GM19372 (cell line): ENCODE measurements around the gene CDCA8.
"Not testable (repeated sequence)": the region's sequence is repeated elsewhere in the genome, so short reads cannot be mapped to it uniquely, and the experiment has no call there.

Experiments
- ATAC-seq: cut with Tn5 transposase; IDR thresholded peaks from one replicate; pipeline ENCODE4 v1.9.1; 2021; ENCODE audit warnings: mild to moderate bottlenecking, low read depth, moderate library complexity; ENCODE audit not compliant: unreplicated experiment

Gene CDCA8

DNA sequence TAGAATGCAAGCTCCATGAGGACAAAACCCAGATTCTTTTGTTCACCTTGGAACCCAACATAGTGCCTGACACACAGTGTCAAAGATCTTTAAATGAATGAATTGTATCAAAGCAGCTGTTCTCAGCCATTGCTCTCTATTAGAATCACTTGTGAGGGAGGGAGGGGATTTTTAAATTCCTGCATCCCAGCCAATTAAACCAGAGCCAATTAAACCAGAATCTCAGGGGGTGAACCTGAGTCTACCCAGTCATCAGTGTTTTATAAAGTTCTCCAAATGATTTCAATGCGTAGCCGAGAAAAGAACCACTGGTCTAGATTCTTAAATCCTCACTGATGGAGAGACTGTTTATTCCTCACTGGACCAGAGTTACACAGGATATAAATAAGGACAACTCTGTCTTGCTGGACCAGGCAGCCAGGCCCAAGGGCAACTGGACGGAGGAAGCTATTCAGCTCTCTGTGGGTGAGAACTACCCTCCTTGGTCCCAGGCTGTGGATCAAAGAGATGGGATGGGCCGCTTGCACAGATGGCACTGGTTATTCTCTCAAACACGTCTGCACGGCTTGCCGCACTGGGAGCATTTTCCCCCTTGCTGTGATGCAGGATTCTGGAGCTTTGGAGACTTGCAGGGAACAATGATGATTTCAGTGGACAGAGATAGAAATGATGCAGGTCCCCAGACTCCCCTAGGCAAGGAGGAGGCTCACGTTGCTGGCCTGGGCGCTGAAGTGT lies 20.0 kb upstream of the CDCA8 start:
- no peak for ATAC-seq

DNA sequence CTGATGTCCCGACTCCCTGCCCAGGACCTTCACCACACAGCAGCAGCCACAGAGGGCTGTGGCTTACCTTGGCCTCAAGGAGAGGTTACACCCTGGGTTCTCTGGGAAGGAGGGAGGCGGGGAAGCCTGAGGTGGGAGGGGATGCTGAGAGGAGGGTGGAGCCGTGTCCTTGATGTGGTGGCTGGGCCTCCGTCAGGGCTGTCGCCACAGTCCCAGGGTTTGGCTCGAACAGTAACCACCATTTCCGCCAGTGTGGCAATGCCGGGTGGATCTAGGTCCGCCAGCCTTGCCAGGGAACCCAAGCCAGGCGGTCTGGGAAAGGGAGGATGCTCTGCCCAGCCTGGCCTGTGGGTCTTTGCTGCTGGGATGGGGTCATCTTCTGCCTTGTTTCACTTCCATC lies 18.4 kb upstream of the CDCA8 start:
- no peak for ATAC-seq

DNA sequence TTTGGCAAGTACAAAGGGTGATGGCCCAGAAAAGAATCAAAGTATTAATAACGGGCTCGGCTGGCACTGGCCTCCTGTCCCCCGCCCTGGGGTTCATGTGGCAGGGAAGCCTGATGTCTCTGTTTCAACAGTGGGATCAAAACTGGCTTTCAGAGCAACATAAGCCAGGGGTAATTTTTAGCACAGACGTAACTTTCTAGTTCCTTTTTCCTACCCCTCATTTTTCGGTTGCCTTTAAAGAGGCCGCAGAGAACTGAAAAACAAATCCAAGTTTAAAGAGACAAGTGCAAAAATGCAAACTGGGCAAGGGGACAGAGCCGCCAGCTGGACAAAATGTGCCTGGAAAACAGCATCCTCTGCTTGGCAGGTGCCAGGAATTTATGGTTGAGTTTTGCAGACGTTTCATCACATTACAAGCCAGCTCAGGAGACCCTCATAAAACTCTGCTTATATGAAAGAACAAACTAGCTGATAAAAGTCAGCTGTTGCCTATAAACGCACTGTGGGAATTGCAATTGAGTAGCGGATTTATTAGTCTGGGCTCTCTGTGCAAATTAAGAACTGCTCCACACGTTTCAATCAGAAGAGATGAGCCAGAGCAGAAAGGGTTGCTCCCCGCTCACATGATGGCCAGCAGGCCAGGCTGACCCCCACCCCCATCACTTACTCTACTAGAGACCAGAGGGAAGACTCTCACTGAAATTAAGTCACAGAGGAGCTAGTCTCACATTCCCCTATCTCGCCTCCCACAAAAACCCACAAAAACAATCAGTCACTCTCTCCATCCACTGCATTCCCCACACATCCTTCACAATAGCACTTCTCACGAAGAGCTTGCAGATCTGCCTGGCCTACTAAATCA lies 15.8 kb upstream of the CDCA8 start:
- peak; percentile 71 for ATAC-seq

DNA sequence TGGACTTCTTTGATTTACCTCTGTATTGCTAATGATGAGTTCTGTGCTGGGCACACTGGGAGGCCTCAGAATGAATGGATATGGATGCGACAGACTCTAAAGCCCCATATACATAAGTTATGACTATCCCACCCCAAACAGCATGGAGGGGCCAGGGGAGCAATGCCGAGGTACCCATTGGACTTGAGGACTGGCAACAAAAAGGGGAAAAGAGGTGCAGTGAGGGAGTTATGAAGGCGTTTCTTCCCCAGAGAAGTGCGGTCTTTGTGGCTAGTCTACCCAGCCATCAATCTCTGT lies 15.2 kb upstream of the CDCA8 start:
- no peak for ATAC-seq

GRCh38 chr1:37677808-37678207 lies 14.5 kb upstream of the CDCA8 start:
- ATAC-seq: no peak

DNA sequence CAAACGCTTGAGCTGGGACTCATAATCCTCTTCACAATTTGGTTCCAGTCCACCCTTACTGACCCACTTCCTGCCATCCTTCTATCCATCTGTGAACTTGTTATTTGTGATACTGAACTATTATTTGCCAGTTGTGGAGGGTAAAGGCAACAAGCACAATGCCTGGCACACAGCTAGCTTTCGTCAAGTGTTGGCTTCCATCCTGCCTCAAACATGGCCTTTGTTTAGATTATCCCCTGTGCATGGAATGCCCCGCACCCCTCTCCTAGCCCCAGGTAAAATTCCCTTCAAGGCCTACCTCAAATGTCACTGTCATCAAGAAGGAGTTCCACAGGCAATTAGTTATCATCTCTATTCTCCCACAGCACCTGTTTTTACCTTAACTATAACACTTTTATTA lies 11.4 kb upstream of the CDCA8 start:
- no peak for ATAC-seq

DNA sequence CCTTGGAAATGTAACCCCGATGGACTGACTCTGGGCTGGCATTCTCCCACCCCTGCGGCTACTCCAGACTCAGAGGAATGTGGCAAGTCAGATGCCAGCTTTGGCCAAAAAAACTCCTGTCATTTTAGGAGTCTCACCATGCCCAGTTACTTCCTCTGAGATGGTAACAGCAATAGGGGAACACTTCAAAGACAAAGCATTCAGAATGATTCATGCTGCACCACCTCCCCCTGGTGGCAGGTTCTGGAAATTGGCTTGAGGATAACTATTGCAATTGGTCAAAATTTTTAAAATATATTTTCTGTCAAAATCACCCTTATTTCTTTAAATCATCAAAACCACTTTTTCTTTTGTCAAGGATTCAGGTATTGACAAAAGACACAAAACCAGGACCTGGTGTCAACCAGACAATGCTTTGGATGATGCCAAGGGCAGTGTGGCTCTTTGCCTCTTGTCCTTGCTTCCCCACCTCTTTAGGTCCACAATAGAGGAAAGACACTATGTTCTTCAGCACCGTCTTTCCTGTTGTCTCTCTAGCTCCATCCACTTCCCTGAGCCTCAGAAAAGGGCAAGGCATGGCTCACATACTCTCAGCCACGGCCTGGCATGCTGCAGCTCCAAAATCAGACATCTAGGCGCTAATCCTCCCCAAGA lies 9.9 kb upstream of the CDCA8 start:
- ATAC-seq: no peak

DNA sequence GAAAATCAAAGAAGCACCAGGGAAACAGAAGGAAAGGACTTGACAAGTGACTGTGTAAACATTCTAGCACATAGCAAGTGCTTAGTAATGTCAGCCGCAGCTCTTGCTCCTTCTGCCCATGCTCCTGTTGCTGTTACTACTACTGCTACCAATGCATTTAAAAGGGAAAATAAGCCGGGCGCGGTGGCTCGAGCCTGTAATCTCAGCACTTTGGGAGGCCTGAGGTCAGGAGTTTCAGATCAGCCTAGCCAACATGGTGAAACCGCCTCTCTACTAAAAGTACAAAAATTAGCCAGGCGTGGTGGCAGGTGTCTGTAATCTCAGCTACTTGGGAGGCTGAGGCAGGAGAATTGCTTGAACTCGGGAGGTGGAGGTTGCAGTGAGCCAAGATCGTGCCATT lies 8.1 kb upstream of the CDCA8 start:
- ATAC-seq: not testable (repeated sequence)

DNA sequence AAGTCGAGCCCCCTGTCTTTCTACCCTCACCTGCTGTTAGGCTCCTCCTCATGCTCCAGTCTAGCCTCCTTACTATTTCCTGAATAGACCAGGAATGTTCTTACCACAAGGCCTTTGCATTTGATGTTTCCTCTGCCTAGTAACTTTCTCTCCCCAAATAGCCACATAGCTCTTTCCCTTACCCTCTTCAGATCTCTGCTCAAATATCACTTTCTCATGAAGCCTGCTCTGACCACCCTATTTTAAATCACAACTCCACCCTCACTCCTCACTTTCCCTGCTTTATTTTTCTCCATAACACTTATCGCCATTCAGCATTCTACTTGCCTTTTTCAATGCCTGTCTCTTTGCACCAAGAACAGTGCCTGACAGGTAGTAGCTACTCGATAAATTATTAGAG lies 6.6 kb upstream of the CDCA8 start:
- no peak for ATAC-seq

GRCh38 chr1:37687764-37688163 lies 4.6 kb upstream of the CDCA8 start:
- ATAC-seq: not testable (repeated sequence)

DNA sequence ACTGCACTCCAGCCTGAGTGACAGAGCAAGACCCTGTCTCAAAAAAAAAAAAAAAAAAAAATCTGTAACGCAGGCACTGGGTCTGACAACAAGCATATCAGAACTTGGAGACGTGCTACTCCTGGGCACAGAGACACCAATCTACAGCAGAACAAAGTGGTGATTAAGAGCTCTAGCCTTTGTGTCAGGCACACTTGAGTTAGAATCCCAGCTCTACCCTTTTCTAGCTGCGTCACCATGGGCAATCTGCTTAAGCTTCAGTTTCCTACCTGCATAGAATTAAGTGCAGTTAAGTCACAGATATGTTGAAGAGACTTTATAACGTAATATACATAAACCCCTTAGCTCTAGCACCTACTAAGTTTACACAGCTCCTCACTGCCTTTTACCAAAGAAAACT lies 3.4 kb upstream of the CDCA8 start:
- ATAC-seq: no peak

GRCh38 chr1:37691497-37692077 lies 729 bp upstream of the CDCA8 start:
- no peak for ATAC-seq

DNA sequence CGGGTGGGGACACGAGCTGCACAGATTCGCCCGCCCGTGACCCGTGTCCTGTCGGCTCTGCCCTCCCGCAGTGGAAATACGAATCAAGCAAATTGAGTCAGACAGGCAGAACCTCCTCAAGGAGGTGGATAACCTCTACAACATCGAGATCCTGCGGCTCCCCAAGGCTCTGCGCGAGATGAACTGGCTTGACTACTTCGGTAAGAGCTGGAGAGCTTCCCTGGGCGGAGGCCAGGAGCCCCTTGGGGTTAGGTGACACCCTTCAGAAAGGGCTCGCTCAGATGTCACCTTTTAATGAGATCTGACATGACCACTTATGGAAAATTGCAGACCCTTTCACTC lies 489 bp downstream of the CDCA8 start:
- no peak for ATAC-seq

DNA sequence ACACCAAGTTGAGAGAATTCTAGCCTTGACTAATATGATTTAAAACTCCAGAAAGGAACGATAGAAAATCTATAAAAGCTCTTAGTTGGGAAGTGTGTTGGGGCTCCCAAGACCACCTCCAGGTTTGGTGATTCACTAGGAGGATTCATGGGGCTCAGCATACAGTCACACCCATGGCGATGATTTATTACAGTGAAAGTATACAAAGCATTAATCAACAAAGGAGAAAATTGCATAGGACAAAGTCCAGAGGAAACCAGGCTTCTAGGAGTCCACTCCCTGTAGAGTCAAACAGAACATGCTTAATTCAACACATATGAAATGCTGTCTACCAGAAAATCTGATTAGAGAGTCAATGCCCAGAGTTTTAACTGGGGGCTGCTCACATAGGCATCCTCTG lies 4.8 kb downstream of the CDCA8 start:
- no peak for ATAC-seq

DNA sequence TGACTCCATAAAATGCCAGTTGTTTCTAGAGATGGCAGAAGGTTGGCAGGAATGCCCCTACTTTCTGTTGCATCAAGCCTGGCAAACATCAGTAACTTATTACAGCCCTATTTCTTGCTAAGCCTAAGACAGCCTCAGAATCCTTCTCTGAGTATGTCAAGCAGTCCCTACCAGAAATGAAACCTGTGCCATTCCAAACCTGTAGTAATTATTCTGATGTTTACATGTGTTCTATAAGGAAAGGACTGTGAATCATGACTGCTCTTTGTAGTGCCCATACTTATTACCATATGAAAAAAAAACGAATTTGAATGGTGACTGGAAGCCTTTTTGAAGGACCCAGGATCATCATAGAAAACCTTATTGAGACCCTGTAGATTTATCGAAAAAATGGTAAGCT lies 5.4 kb downstream of the CDCA8 start:
- no peak for ATAC-seq

DNA sequence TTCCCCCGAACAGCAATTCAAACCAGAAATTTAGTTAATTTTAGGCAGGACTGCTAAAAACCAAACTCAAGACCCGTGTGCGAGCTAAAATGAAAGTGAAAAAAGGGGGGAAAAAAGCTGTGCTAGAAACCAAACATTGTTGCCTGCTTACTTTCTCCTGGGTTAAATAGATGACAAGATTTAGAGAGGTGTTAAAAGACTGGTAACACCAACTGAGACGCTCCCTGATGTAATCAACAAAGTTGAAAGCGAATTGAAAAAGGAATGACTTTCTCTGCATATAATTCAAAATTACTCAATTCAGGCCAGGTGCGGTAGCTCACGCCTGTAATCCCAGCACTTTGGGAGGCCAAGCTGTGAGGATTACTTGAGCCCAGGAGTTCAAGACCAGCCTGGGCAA lies 6.8 kb downstream of the CDCA8 start:
- no peak for ATAC-seq

DNA sequence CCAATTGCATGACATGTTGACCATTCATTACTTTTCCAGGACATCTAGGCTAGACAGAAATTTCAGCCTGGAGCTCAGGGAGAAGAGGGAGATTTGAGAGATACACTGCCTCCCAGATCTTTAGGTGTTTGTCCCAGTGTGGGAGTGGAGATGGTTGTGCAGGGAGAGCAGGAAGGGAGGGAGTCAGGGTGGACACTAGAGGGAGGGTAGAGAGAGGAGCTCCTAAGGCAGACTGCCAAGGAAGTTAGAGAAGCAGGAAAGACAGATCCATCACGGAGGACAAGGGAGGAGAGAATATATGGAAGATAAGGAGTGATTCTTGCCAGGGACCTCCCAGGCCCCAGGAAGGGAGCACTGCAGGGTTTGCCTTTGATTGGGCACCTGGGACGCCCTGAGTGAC lies 8.7 kb downstream of the CDCA8 start:
- ATAC-seq: no peak

DNA sequence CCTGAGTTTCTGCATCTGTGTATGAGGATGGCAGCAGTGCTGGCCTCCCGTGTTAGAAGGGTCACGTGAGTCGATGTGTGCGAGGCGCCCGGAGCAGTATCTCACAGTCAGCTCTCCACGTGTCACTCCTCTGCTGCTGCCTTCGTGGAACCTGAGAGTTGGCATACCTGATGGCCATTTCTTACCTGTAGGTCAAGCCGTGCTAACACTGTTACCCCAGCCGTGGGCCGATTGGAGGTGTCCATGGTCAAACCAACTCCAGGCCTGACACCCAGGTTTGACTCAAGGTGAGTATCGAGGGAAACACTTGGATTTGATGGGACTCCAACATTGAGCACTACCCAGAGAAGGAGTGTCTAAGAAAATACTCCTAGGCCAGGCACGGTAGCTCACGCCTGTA lies 10.7 kb downstream of the CDCA8 start:
- no peak for ATAC-seq

DNA sequence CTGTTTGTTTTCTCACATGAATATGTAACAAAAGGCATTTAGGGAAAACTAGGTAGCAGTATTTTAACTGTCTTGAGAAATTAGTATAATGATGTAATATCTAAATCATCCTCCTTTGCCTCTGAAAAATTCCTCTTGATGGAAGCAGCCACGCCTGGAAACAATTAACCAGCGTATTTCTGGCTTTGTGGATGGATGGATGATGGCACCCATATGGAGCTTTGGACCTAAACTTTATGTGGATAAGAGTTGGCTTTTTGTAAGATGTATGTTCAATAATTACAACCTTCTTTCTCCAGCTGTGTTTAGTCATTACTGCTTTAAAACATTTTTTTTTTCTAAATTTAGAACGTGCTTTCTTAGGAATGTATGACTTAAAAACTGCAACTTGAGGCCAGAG lies 12.7 kb downstream of the CDCA8 start:
- no peak for ATAC-seq

- no peak for ATAC-seq
Observed at GRCh38 chr1:37705399-37705798, 13.1 kb downstream of the CDCA8 start.

- no peak for ATAC-seq
Observed at GRCh38 chr1:37708471-37708870, 16.2 kb downstream of the CDCA8 start.
